Loucy (cell line): ENCODE results near the gene PKHD1.

Source experiments
- CTCF ChIP-seq: fragments of 200-600 bp; sonication (generic); conservative IDR thresholded peaks from 2 replicates; pipeline ENCODE4 v1.5.1; 2014; ENCODE audit warnings: mild to moderate bottlenecking, antibody characterized with exemption, low read length
- EZH2phosphoT487 ChIP-seq: fragments of 200-600 bp; IDR thresholded peaks from 2 replicates; pipeline ENCODE4 v1.6.1; 2018; ENCODE audit warnings: antibody characterized with exemption, mild to moderate bottlenecking, moderate library complexity, borderline replicate concordance

DNA sequence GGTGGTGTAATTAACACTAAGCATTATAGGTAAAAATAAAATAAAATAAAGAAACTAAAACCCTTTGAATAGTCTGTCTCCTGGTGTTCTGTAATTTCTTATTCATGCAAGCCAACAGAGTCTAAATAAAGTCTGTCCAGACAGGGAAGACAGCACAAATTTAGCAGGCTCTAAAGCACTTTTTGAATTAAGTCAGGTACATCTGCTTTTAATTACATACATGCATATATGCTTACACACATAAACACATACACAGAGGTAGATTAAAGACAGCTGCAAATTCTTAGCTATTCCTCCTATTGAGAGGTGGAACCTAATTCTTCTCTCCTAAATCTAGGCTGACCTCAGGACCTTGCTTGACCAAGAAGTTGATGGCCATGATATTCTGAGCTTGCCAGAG is 262.5 kb downstream of the PKHD1 start:
- TF ChIP-seq CTCF, result no peak
- no peak for TF ChIP-seq EZH2phosphoT487
